SK-N-SH (cell line): ENCODE data around the gene CHCHD6.

Experiments used
- CHD2 ChIP-seq: fragments of 150-350 bp; IDR thresholded peaks from 2 replicates; pipeline ENCODE4 v1.6.1; 2018; ENCODE audit warnings: low read length; ENCODE audit not compliant: partially characterized antibody
- CTCF ChIP-seq: fragments of 200-600 bp; sonication (generic); IDR thresholded peaks from 2 replicates; pipeline ENCODE4 v1.6.1; 2017; ENCODE audit warnings: antibody characterized with exemption, mild to moderate bottlenecking, moderate library complexity
- EP300 ChIP-seq, 2 experiments: IDR thresholded peaks; 2 replicates each; pipeline versions ENCODE4 v1.4.0 to v1.6.1; 2012; ENCODE audit warnings: borderline replicate concordance in 1 of 2, low read depth in 1 of 2, low read length in 1 of 2

GRCh38 chr3:126671521-126671920 lies 32.5 kb upstream of the CHCHD6 start:
- TF ChIP-seq CTCF: no peak
- TF ChIP-seq CHD2: no peak
- no peak for TF ChIP-seq EP300 (IDR thresholded peaks at IDR 0.05; ENCODE audit: borderline replicate concordance in 1 of 2, low read depth in 1 of 2, low read length in 1 of 2)
